ENCODE results near the gene PRR20G.
"Not testable (repeated sequence)": the region's sequence is repeated elsewhere in the genome, so short reads cannot be mapped to it uniquely, and the experiment has no call there.

PRR20G gene

DNA sequence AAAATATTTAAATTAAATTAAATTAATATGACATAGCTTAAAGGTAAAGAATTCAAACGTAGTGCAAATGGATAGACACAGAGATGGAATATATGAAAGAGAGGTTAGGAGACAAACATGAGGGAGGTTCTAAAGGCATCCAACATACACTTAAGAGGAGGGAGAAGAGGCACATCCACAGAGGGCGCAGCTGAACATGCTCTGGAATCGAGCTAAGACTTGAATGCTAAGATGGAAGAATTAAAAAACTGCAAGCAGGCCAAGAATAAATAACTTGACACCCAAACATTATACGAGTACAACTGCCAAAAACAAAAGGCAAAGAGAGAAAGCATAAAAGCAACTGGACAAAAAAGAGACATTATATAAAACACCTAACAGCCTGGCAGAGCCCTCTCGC, 9.1 kb upstream of the PRR20G start:
- H3K4me3 ChIP-seq (ENCODE audit: low read length) = no peak overlapping the region
- DNase-seq (ENCODE audit: low read depth) = no peak
- H3K9me3 ChIP-seq (ENCODE audit: control insufficient read depth, low read length) = peaks cover 5% of the 10 kb centered on the region
- H3K4me1 ChIP-seq (ENCODE audit: control insufficient read depth, insufficient read depth, low read length) = no peaks in the 10 kb centered on the region
- H3K36me3 ChIP-seq (ENCODE audit: control insufficient read depth, insufficient read depth, low read length, severe bottlenecking) = no peaks in the 10 kb centered on the region
- H3K27me3 ChIP-seq (replicated peaks; ENCODE audit: control insufficient read depth, insufficient read depth, low read length) = peaks cover 19% of the 10 kb centered on the region
- H3K9ac ChIP-seq (ENCODE audit: low read length) = no peak overlapping the region

DNA sequence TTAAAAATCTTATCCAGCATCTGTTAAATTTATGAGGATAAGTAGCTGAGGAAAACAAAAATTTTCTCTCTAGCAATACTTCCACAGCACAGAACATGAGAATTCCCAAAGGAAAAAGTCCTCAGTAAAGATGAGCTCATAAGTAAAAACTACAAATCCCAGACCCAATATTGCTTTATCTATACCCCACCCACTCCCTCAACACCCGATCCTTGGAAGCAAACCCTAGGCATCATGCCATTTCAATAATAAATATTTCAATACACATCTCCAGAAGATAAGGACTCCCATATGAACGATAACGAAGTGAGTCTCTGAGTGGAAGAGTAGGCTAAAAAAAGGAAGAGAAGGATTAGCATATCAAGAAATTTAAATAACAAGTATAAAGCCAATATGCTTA, 8.3 kb upstream of the PRR20G start:
- no peak overlapping the region for H3K4me3 ChIP-seq (ENCODE audit: low read length)
- H3K27me3 ChIP-seq (replicated peaks; ENCODE audit: control insufficient read depth, insufficient read depth, low read length) = peaks cover 19% of the 10 kb centered on the region

DNA sequence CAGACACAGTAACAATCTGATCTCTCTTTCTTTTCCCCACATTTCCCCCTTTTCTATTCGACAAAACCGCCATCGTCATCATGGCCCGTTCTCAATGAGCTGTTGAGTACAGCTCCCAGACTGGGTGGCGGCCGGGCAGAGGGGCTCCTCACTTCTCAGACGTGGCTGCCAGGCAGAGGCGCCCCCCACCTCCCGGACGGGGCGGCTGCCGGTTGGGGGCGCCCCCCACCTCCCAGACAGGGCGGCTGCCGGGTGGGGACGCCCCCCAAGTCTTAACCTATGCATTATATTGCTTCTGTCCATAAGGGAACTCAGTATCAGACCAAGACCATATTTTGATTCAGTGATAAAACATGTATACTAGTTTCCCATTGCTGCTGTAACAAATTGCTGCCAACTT, 5.8 kb upstream of the PRR20G start:
- not testable (repeated sequence) for H3K4me1 ChIP-seq (ENCODE audit: control insufficient read depth, insufficient read depth, low read length); H3K9me3 ChIP-seq (ENCODE audit: control insufficient read depth, low read length); DNase-seq (ENCODE audit: low read depth); H3K4me3 ChIP-seq (ENCODE audit: low read length); H3K9ac ChIP-seq (ENCODE audit: low read length); H3K36me3 ChIP-seq (ENCODE audit: control insufficient read depth, insufficient read depth, low read length, severe bottlenecking)
- H3K27me3 ChIP-seq (replicated peaks; ENCODE audit: control insufficient read depth, insufficient read depth, low read length) = peaks cover 12% of the 10 kb centered on the region

More for the DNA sequence above, 8.3 kb upstream of the PRR20G start:
- Histone ChIP-seq H3K4me1 (ENCODE audit: control insufficient read depth, insufficient read depth, low read length) (no peaks in the 10 kb centered on the region), H3K36me3 (ENCODE audit: control insufficient read depth, insufficient read depth, low read length, severe bottlenecking) (no peaks in the 10 kb centered on the region), H3K9me3 (ENCODE audit: control insufficient read depth, low read length) (peaks cover 5% of the 10 kb centered on the region), H3K9ac (ENCODE audit: low read length) (no peak overlapping the region)
- DNase-seq (ENCODE audit: low read depth) = no peak

DNA sequence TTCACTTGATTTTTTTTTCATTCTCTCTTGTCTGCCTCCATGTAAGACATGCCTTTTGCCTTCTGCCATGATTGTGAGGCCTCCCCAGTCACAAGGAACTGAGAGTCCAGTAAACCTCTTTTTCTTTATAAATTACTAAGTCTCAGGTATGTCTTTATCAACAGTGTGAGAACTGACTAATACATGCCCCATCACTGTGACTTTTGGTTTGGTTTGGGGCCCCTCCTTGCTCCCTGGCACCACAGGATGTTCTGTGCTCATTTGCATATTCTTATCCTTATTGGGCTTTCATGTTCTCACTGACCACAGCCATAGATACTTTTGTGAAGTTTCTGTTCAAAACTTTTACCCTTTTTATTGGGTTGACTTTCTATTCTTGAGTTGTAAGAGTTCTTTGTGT, 3.8 kb upstream of the PRR20G start:
- peaks cover 5% of the 10 kb centered on the region for H3K9me3 ChIP-seq (ENCODE audit: control insufficient read depth, low read length)
- no peak overlapping the region for H3K9ac ChIP-seq (ENCODE audit: low read length)
- H3K27me3 ChIP-seq (replicated peaks; ENCODE audit: control insufficient read depth, insufficient read depth, low read length) = peaks cover 9% of the 10 kb centered on the region
- no peak for DNase-seq (ENCODE audit: low read depth)
- no peaks in the 10 kb centered on the region for H3K4me1 ChIP-seq (ENCODE audit: control insufficient read depth, insufficient read depth, low read length)
- H3K36me3 ChIP-seq (ENCODE audit: control insufficient read depth, insufficient read depth, low read length, severe bottlenecking) = no peaks in the 10 kb centered on the region
- H3K4me3 ChIP-seq (ENCODE audit: low read length) = no peak overlapping the region

DNA sequence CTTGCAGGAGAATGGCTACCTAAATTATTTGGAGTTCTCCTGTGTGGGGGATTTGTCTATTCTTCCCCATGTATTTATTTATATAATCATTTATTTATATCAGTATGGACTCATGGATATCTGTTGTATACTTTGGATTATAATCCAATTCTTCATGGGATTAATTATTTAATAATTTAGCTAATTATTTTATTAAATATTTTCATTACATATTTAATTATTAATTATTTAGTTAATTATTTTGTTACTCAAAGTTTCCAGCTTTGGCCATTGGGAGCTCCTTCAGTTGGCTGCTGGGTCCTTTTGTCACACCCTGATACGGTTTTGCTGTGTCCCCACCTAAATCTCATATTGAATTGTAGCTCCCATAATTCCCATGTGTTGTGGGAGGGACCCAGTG, 3.3 kb upstream of the PRR20G start:
- peaks cover 1% of the 10 kb centered on the region for H3K9me3 ChIP-seq (ENCODE audit: control insufficient read depth, low read length)
- no peaks in the 10 kb centered on the region for H3K4me1 ChIP-seq (ENCODE audit: control insufficient read depth, insufficient read depth, low read length)
- H3K4me3 ChIP-seq (ENCODE audit: low read length) = no peak overlapping the region
- no peak for DNase-seq (ENCODE audit: low read depth)
- no peak overlapping the region for H3K9ac ChIP-seq (ENCODE audit: low read length)
- peaks cover 9% of the 10 kb centered on the region for H3K27me3 ChIP-seq (replicated peaks; ENCODE audit: control insufficient read depth, insufficient read depth, low read length)
- H3K36me3 ChIP-seq (ENCODE audit: control insufficient read depth, insufficient read depth, low read length, severe bottlenecking) = no peaks in the 10 kb centered on the region

DNA sequence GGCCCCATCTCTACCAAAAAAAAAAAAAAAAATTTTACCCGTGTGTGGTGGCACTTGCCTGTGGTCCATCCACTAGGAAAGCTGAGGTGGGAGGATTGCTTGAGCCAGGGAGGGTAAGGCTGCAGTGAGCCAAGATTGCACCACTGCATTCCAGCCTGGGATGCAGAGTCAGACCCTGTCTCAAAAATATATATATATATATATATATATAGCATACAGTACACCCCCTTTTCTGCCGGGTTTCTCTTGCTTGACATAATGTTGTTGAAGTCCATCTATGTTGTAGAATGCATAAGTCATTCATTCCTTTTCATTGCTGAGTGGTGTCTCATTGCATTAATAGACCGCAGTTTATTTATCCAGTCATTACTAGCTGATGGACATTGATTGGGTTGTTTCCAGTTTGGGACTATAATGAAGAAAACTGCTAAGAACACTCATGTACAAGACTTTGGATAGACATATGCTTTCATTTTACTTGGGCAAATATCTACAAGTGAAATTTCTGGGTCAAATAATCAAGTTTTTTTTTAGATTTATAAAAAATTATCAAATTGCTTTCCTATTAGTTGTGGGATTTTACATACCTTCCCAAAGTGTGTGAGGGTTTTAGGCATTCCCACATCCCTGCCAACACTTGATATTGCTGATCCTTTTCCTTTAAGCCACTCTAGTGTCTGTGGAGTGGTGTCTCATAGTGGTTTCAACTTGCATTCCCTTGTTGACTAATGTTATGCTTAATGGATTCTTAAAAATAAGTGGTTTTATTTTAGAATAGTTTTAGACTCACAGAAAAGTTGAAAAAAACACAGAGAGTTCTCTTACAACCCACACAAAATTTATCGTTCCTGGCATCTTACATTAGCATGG, 2.1 kb upstream of the PRR20G start:
- Histone ChIP-seq H3K36me3 (ENCODE audit: control insufficient read depth, insufficient read depth, low read length, severe bottlenecking) (no peaks in the 10 kb centered on the region), H3K9ac (ENCODE audit: low read length) (no peak overlapping the region), H3K9me3 (ENCODE audit: control insufficient read depth, low read length) (no peaks in the 10 kb centered on the region), H3K4me3 (ENCODE audit: low read length) (no peak overlapping the region), H3K27me3 (replicated peaks; ENCODE audit: control insufficient read depth, insufficient read depth, low read length) (peaks cover 15% of the 10 kb centered on the region), H3K4me1 (ENCODE audit: control insufficient read depth, insufficient read depth, low read length) (no peaks in the 10 kb centered on the region)
- no peak for DNase-seq (ENCODE audit: low read depth)

DNA sequence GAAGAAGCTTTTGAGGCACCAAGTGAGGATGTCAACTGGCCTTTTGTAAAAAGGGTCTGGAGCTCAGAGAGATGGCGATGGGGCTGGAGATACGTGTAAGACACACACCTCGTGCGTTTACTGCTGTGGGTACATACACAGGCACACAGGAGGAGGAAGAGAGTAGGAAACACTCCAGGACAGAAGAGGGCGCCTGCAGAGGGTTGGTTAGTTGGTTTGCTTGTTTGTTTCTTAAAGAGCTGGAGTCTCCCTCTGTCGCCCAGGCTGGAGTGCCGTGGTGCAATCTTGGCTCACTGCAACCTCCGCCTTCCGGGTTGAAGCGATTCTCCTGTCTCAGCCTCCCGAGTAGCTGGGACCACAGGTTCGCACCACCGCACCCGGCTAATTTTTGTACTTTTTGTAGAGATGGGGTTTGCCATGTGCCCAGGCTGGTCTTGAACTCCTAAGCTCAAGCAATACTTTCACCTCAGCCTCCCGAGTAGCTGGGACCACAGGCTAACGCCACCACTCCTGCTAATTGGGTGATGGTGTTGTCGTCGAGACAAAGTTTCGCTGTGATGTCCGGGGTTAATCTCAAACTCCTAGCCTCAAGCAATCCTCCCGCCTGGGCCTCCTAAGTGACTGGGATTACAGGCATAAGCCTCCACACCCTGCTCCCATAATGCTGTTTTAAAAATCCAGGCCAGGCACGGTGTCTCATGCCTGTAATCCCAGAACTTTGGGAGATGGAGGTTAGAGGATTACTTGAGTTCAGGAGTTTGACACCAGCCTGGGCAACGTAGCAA, 1.3 kb upstream of the PRR20G start:
- DNase-seq (ENCODE audit: low read depth) = no peak
- Histone ChIP-seq H3K4me1 (ENCODE audit: control insufficient read depth, insufficient read depth, low read length) (no peaks in the 10 kb centered on the region), H3K27me3 (replicated peaks; ENCODE audit: control insufficient read depth, insufficient read depth, low read length) (peaks cover 13% of the 10 kb centered on the region), H3K4me3 (ENCODE audit: low read length) (no peak overlapping the region), H3K9ac (ENCODE audit: low read length) (no peak overlapping the region), H3K36me3 (ENCODE audit: control insufficient read depth, insufficient read depth, low read length, severe bottlenecking) (no peaks in the 10 kb centered on the region), H3K9me3 (ENCODE audit: control insufficient read depth, low read length) (no peaks in the 10 kb centered on the region)

DNA sequence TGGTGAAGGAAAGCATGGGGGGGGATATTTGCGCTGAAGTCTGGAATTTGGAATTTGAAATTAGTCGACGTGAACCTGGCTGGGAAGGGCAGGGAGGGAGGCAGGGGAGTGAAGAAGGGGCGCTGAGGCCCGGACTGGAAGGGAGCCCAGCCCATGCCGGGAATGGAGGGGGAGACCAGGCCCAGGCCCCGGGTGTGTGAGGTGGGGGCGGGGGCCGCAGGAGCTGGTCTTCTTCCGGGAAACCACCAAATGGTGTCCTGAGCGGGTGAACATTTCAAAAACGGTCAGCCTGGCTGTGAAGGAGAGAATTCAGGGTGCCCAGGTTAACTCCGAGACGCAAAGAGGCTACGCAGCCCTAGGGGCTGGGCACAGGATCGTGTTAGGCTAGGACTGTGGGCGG, 497 bp upstream of the PRR20G start:
- DNase-seq (ENCODE audit: low read depth) = no peak
- Histone ChIP-seq H3K9me3 (ENCODE audit: control insufficient read depth, low read length) (no peaks in the 10 kb centered on the region), H3K27me3 (replicated peaks; ENCODE audit: control insufficient read depth, insufficient read depth, low read length) (peaks cover 14% of the 10 kb centered on the region)

DNA sequence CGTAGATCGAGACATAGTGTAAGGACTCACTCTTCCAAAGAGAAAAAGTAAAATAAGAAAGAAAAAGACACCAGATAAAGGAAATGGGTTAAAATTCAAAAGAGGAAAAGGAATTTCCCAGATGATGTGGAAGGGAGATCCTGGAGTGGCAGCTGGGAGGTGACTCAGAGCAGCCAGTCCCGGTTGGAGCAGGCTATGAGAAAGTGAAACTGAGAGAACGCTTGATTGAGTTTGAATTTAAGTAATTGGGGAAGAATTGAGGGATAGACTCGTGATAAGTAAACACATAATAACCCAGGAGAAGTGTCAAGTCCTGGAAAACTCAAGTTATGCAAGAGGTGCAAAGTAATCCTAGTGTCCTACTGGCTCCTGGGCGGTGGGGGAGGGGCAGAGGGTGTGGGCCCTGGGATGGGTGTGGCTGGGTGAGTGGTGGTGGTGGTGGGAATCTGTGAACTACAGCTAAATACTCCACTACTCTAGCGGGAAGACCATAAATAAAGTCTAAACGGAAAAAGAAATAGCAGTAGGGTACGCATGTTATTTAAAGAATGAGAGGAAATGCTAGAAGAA, 1.2 kb downstream of the PRR20G start:
- DNase-seq (ENCODE audit: low read depth) = no peak
- H3K36me3 ChIP-seq (ENCODE audit: control insufficient read depth, insufficient read depth, low read length, severe bottlenecking) = no peaks in the 10 kb centered on the region
- no peak overlapping the region for H3K9ac ChIP-seq (ENCODE audit: low read length)
- peaks cover 27% of the 10 kb centered on the region for H3K27me3 ChIP-seq (replicated peaks; ENCODE audit: control insufficient read depth, insufficient read depth, low read length)
- H3K9me3 ChIP-seq (ENCODE audit: control insufficient read depth, low read length) = no peaks in the 10 kb centered on the region
- peak overlapping the region; percentile 68 for H3K4me3 ChIP-seq (ENCODE audit: low read length)
- H3K4me1 ChIP-seq (ENCODE audit: control insufficient read depth, insufficient read depth, low read length) = no peaks in the 10 kb centered on the region

More for the DNA sequence above, 497 bp upstream of the PRR20G start:
- Histone ChIP-seq H3K9ac (ENCODE audit: low read length) (no peak overlapping the region), H3K4me3 (ENCODE audit: low read length) (no peak overlapping the region), H3K36me3 (ENCODE audit: control insufficient read depth, insufficient read depth, low read length, severe bottlenecking) (no peaks in the 10 kb centered on the region), H3K4me1 (ENCODE audit: control insufficient read depth, insufficient read depth, low read length) (no peaks in the 10 kb centered on the region)

DNA sequence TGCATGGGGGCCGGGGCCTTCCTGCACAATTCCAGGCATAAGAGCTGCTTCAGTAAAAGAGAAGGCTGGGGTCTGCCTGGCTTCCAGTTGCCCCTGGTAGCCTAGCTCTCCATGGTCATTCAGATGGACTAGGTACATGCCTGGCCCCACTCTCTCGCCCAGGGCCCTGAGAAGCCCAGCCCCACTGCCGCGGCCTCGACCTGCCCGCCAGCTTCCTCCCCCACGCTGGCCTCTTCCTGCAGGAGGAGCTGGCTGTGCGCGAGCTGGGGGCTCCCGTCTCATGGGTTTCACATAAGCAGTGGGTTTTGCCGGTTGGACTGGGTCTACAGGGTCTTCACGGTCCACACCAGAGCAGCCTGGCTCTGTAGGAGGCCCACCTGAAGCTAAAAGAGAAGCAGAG, 3.6 kb downstream of the PRR20G start:
- no peak overlapping the region for H3K9ac ChIP-seq (ENCODE audit: low read length)
- no peaks in the 10 kb centered on the region for H3K4me1 ChIP-seq (ENCODE audit: control insufficient read depth, insufficient read depth, low read length)
- no peaks in the 10 kb centered on the region for H3K36me3 ChIP-seq (ENCODE audit: control insufficient read depth, insufficient read depth, low read length, severe bottlenecking)
- peaks cover 27% of the 10 kb centered on the region for H3K27me3 ChIP-seq (replicated peaks; ENCODE audit: control insufficient read depth, insufficient read depth, low read length)
- H3K9me3 ChIP-seq (ENCODE audit: control insufficient read depth, low read length) = no peaks in the 10 kb centered on the region
- no peak overlapping the region for H3K4me3 ChIP-seq (ENCODE audit: low read length)
- DNase-seq (ENCODE audit: low read depth) = no peak

DNA sequence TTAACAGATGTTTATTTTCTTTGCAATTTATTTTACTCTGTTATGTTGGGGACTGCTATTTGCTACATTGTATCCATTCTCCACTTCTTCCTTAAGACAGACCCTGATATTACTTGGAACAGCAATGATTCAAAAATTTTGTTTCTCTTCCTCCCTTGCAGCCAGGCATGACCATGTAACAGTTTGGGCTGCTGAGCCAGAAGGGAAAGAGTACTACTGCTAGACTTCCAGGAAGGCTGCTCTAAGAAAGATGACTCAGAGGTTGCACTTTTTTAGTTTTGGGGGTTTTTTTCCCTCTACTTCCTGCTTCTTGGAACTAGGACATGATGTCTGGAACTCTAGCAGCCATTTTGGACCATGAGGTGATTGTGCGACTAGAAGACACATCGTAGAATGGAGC, 10.3 kb downstream of the PRR20G start:
- Histone ChIP-seq H3K4me1 (ENCODE audit: control insufficient read depth, insufficient read depth, low read length) (no peaks in the 10 kb centered on the region), H3K36me3 (ENCODE audit: control insufficient read depth, insufficient read depth, low read length, severe bottlenecking) (no peaks in the 10 kb centered on the region), H3K9me3 (ENCODE audit: control insufficient read depth, low read length) (no peaks in the 10 kb centered on the region), H3K9ac (ENCODE audit: low read length) (no peak overlapping the region), H3K4me3 (ENCODE audit: low read length) (no peak overlapping the region), H3K27me3 (replicated peaks; ENCODE audit: control insufficient read depth, insufficient read depth, low read length) (peaks cover 9% of the 10 kb centered on the region)
- no peak for DNase-seq (ENCODE audit: low read depth)

Data from adipocyte (in vitro differentiated cells).